Peyer's patch (tissue), 4 donors: ENCODE results near the gene FUT4. TPM values are rescaled to one million over a fixed set of nuclear protein-coding genes. Genes with fewer than 3 reads are reported as not detected.
A peak's percentile ranks its signal among the peaks of the same experiment; 100 is the strongest.
"Not testable (repeated sequence)": the region's sequence is repeated elsewhere in the genome, so short reads cannot be mapped to it uniquely, and the experiment has no call there.

Source experiments
- DNase-seq, 3 donors: peaks; one replicate each; pipeline ENCODE4 v3.0.0-alpha.2; 2017 to 2019
- H3K27ac ChIP-seq, 4 donors: fragments of 200-600 bp; sonication (generic); one replicate each; pipeline ENCODE4 v1.5.1; 2016 to 2019
- H3K27me3 ChIP-seq, 2 donors: fragments of 200-600 bp; sonication (generic); one replicate each; pipeline ENCODE4 v1.5.1; 2019
- H3K36me3 ChIP-seq, 3 donors: fragments of 200-600 bp; sonication (generic); one replicate each; pipeline ENCODE4 v1.5.1; 2016 to 2019
- H3K4me1 ChIP-seq, 4 donors: fragments of 200-600 bp; sonication (generic); one replicate each; pipeline ENCODE4 v1.5.1; 2016 to 2019
- H3K4me3 ChIP-seq, 4 donors: fragments of 200-600 bp; sonication (generic); 1 replicate in 3 of 4; 2 replicates in 1 of 4; pipeline ENCODE4 v1.5.1; 2016 to 2019; ENCODE audit warnings: mild to moderate bottlenecking in 1 of 4
- H3K9me3 ChIP-seq, 4 donors: fragments of 200-600 bp; sonication (generic); one replicate each; pipeline ENCODE4 v1.5.1; 2016 to 2019; ENCODE audit warnings: mild to moderate bottlenecking in 1 of 4
- POLR2A ChIP-seq, 2 donors: fragments of 450-650 bp; IDR thresholded peaks; one replicate each; pipeline ENCODE4 v1.5.1; 2017; ENCODE audit warnings: antibody characterized with exemption in 2 of 2, mild to moderate bottlenecking in 2 of 2, moderate library complexity in 2 of 2
- total RNA-seq, 4 donors: library from RNA; depleted of rRNA; stranded (reverse); fragments of >200 nt; gene quantifications; one replicate each; pipeline ENCODE4 v1.1.0, GENCODE V29; 2016
- TF ChIP-seq, protein P1 (sequence below), 6 experiments: fragments of 450-650 bp in 4 of 6; fragments of 200-600 bp in 2 of 6; sonication (generic) in 1 of 6; IDR thresholded peaks; one replicate each; pipeline ENCODE4 v1.5.1; 2017 to 2019; ENCODE audit warnings: antibody characterized with exemption in 6 of 6, mild to moderate bottlenecking in 3 of 6, moderate library complexity in 1 of 6

The FUT4 gene
- total RNA-seq, 4 donors from 2014 or later: 9.1 to 34.3 (median 25.4) TPM

DNA sequence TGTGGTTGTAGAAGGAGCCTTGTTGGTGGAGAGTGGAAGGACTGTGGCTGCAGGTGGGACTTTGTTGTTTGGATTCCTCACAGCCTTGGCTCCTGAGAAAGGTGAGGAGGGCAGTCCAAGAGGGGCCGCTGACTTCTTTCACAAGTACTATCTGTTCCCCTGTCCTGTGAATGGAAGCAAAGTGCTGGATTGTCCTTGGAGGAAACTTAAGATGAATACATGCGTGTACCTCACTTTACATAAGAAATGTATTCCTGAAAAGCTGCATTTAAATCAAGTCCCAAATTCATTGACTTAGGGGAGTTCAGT is 2.4 kb downstream of the FUT4 start:
- H3K36me3 ChIP-seq: no peaks in the 10 kb centered on the region
- H3K27ac ChIP-seq: peak overlapping the region in 3 of 4 donors; percentile 95 to 98 (median 95)
- no peaks in the 10 kb centered on the region for H3K27me3 ChIP-seq
- no peaks in the 10 kb centered on the region for H3K9me3 ChIP-seq
- TF ChIP-seq, protein P1, sequence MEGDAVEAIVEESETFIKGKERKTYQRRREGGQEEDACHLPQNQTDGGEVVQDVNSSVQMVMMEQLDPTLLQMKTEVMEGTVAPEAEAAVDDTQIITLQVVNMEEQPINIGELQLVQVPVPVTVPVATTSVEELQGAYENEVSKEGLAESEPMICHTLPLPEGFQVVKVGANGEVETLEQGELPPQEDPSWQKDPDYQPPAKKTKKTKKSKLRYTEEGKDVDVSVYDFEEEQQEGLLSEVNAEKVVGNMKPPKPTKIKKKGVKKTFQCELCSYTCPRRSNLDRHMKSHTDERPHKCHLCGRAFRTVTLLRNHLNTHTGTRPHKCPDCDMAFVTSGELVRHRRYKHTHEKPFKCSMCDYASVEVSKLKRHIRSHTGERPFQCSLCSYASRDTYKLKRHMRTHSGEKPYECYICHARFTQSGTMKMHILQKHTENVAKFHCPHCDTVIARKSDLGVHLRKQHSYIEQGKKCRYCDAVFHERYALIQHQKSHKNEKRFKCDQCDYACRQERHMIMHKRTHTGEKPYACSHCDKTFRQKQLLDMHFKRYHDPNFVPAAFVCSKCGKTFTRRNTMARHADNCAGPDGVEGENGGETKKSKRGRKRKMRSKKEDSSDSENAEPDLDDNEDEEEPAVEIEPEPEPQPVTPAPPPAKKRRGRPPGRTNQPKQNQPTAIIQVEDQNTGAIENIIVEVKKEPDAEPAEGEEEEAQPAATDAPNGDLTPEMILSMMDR (IDR thresholded peaks at IDR 0.05): no peak
- peak overlapping the region; percentile 69 to 85 (median 78) for H3K4me3 ChIP-seq
- DNase-seq: no peak
- H3K4me1 ChIP-seq: peaks cover 0 to 59% (median 2%) of the 10 kb centered on the region in 4 donors

DNA sequence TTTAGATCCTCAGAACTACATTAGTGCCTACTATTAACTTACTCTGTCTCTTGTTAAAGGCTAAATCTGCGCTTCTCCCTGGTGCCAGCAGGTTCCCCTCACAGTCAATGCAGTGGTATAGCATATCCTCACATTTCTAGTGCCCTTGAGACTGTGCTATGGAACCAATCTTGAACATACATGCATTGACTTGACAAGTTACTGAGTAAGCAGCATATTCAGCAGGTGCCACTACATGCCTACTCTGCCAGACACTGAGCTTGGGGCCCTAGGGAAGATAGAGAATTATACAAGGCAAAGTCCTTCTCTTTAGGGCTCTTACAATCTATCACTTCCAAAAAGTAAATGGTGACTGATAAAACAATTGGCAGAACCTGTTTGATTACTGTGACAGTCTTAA is 3.2 kb downstream of the FUT4 start:
- Histone ChIP-seq H3K27me3 (no peaks in the 10 kb centered on the region), H3K4me1 (peaks cover 0 to 59% (median 2%) of the 10 kb centered on the region in 4 donors), H3K27ac (peak overlapping the region in 2 of 4 donors; percentile 45 to 98), H3K4me3 (peak overlapping the region in 3 of 4 donors; percentile 69 to 85 (median 82)), H3K9me3 (no peaks in the 10 kb centered on the region), H3K36me3 (no peaks in the 10 kb centered on the region)
- TF ChIP-seq POLR2A (IDR thresholded peaks at IDR 0.05): peak; percentile 80 to 84
- TF ChIP-seq, protein P1 (IDR thresholded peaks at IDR 0.05): peak in 2 of 6 experiments; percentile 9 to 21
- DNase-seq: peak in 2 of 3 donors; percentile 59 to 67

- peak overlapping the region in 2 of 4 donors; percentile 1 to 69 for H3K4me3 ChIP-seq
- no peaks in the 10 kb centered on the region for H3K9me3 ChIP-seq
- no peaks in the 10 kb centered on the region for H3K27me3 ChIP-seq
- peak in 2 of 3 donors; percentile 32 to 63 for DNase-seq
- H3K36me3 ChIP-seq: no peaks in the 10 kb centered on the region
- no peak for TF ChIP-seq POLR2A (IDR thresholded peaks at IDR 0.05)
- TF ChIP-seq, protein P1 (IDR thresholded peaks at IDR 0.05): no peak
- H3K27ac ChIP-seq: peak overlapping the region in 2 of 4 donors; percentile 15 to 40
- peaks cover 0 to 52% (median 2%) of the 10 kb centered on the region in 4 donors for H3K4me1 ChIP-seq
These were observed 5.4 kb downstream of the FUT4 start for GRCh38 chr11:94549146-94549545.

- no peak for TF ChIP-seq POLR2A (IDR thresholded peaks at IDR 0.05)
- TF ChIP-seq, protein P1 (IDR thresholded peaks at IDR 0.05): no peak
- H3K4me3 ChIP-seq: no peak overlapping the region
- H3K4me1 ChIP-seq: peaks cover 0 to 46% (median 2%) of the 10 kb centered on the region in 4 donors
- no peaks in the 10 kb centered on the region for H3K9me3 ChIP-seq
- H3K27ac ChIP-seq: no peak overlapping the region
- DNase-seq: no peak
- no peaks in the 10 kb centered on the region for H3K27me3 ChIP-seq
- no peaks in the 10 kb centered on the region for H3K36me3 ChIP-seq
These were observed 6.8 kb downstream of the FUT4 start for GRCh38 chr11:94550513-94550912.

DNA sequence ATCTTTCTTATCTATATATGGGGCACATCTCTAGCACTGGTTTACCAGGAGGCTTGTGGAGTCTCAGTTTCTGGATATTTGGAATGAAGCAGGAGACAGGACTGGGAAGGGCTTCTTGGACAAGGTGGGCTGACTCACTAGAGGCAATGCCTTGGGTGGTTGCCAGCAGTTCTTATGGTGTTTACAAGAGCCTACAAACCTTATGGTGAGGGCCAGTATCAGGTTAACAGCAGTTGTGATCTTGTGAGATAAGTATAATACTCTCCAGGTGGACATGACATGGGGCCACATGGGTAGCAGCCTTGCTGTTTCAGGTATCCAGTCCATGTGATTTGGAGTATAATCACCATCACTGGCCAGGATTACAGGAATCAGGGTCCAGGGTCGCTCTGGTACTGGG is 10.2 kb downstream of the FUT4 start:
- TF ChIP-seq POLR2A (IDR thresholded peaks at IDR 0.05): no peak
- TF ChIP-seq, protein P1 (IDR thresholded peaks at IDR 0.05): no peak
- Histone ChIP-seq H3K36me3 (no peaks in the 10 kb centered on the region), H3K27ac (no peak overlapping the region), H3K27me3 (no peaks in the 10 kb centered on the region), H3K9me3 (no peaks in the 10 kb centered on the region), H3K4me3 (no peak overlapping the region), H3K4me1 (peaks cover 0 to 14% (median under 1%) of the 10 kb centered on the region in 4 donors)
- DNase-seq: no peak

- not testable (repeated sequence) for H3K4me1 ChIP-seq, DNase-seq
These were observed 12.1 kb downstream of the FUT4 start for GRCh38 chr11:94555752-94556329.

More at GRCh38 chr11:94555752-94556329, 12.1 kb downstream of the FUT4 start:
- not testable (repeated sequence) for H3K27ac ChIP-seq, H3K4me3 ChIP-seq, H3K27me3 ChIP-seq, H3K9me3 ChIP-seq, H3K36me3 ChIP-seq
